BE2C (cell line): ENCODE data around the gene UGT1A5.
"Not testable (repeated sequence)": the region's sequence is repeated elsewhere in the genome, so short reads cannot be mapped to it uniquely, and the experiment has no call there.

ENCODE experiments used
- DNase-seq: peaks from one replicate; pipeline ENCODE4 v3.0.0-alpha.2; 2020
- H3K27me3 ChIP-seq: fragments of 250-450 bp; sonication (Bioruptor Pico); 2 replicates; pipeline ENCODE4 v1.5.1; 2020; ENCODE audit warnings: mild to moderate bottlenecking
- H3K36me3 ChIP-seq: fragments of 250-450 bp; sonication (Bioruptor Pico); 2 replicates; pipeline ENCODE4 v1.5.1; 2020; ENCODE audit warnings: mild to moderate bottlenecking
- H3K4me1 ChIP-seq: fragments of 250-450 bp; sonication (Bioruptor Pico); 2 replicates; pipeline ENCODE4 v1.5.1; 2020
- H3K4me3 ChIP-seq: 2 replicates; pipeline ENCODE4 v1.5.1; 2011; ENCODE audit warnings: low read depth, low read length
- H3K9me3 ChIP-seq: fragments of 250-450 bp; sonication (Bioruptor Pico); 2 replicates; pipeline ENCODE4 v1.5.1; 2020
- CTCF ChIP-seq: IDR thresholded peaks from 2 replicates; pipeline ENCODE4 v1.5.1; 2012; ENCODE audit warnings: mild to moderate bottlenecking, low read depth, low read length

The UGT1A5 gene

GRCh38 chr2:233728723-233729301 is 16.1 kb downstream of the UGT1A5 start, which contains the start of gene UGT1A3:
Gene UGT1A3 (plus strand): TSS chr2:233729042. CDS start chr2:233729127, 85 bp downstream.
- H3K4me3 ChIP-seq = no peak within 1 kb of the TSS
- no peaks in the 10 kb centered on the region for H3K4me1 ChIP-seq
- H3K27me3 ChIP-seq = peaks cover 4% of the 10 kb centered on the region; the same call in 1 of the 2 replicates
- TF ChIP-seq CTCF = no peak
- H3K36me3 ChIP-seq = no peaks in the 10 kb centered on the region
- no peak for DNase-seq
- no peaks in the 10 kb centered on the region for H3K9me3 ChIP-seq

DNA sequence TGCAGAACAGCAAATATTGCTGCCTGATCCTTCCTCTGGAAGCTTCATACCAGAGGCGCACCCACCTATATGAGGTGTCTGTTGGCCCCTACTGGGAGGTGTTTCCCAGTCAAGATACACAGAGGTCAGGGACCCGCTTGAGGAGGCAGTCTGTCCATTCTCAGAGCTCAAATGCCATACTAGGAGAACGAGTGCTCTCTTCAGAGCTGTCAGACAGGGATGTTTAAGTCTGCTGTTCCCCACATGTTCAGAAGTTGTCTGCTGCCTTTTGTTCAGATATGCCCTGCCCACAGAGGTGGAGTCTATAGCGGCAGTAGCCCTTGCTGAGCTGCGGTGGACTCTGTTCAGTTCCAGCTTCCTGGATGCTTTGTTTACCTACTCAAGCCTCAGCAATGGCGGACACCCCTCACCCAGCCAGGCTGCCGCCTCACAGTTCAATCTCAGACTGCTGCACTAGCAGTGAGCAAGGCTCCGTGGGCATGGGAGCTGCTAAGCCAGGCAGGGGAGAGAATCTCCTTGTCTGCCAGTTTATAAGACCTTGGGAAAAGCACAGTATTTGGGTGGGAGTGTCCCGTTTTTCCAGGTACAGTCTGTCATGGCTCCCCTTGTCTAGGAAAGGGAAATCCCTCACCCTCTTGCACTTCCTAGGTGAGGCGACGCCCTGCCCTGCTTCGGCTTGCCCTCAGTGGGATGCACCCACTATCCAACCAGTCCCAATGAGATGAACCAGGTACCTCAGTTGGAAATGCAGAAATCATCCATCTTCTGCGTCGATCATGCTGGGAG is 24.4 kb downstream of the UGT1A5 start:
- DNase-seq, H3K9me3 ChIP-seq, H3K36me3 ChIP-seq, H3K4me3 ChIP-seq, H3K4me1 ChIP-seq: not testable (repeated sequence)
- H3K27me3 ChIP-seq = peaks cover 15% of the 10 kb centered on the region

DNA sequence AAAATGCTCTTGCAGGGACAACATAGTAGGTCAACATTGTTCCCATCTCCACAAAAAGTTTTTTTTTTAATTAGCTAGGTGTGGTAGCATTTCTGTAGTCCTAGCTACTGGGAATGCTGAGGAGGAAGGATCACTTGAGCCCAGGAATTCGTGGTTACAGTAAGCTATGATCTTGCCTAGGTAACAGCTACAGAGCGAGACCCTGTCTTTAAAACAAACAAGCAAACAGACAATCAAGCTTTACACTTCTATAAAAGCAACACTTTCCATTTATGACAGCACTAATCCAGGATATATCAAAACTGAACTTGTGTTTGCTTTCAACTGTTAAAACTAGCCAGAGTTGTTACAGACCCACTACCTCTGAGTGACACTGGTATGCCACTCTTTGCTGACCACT is 28.2 kb downstream of the UGT1A5 start:
- Histone ChIP-seq H3K36me3 (no peaks in the 10 kb centered on the region), H3K4me3 (no peak overlapping the region), H3K4me1 (no peaks in the 10 kb centered on the region), H3K27me3 (peaks cover 15% of the 10 kb centered on the region), H3K9me3 (no peaks in the 10 kb centered on the region)
- no peak for TF ChIP-seq CTCF
- DNase-seq = no peak

DNA sequence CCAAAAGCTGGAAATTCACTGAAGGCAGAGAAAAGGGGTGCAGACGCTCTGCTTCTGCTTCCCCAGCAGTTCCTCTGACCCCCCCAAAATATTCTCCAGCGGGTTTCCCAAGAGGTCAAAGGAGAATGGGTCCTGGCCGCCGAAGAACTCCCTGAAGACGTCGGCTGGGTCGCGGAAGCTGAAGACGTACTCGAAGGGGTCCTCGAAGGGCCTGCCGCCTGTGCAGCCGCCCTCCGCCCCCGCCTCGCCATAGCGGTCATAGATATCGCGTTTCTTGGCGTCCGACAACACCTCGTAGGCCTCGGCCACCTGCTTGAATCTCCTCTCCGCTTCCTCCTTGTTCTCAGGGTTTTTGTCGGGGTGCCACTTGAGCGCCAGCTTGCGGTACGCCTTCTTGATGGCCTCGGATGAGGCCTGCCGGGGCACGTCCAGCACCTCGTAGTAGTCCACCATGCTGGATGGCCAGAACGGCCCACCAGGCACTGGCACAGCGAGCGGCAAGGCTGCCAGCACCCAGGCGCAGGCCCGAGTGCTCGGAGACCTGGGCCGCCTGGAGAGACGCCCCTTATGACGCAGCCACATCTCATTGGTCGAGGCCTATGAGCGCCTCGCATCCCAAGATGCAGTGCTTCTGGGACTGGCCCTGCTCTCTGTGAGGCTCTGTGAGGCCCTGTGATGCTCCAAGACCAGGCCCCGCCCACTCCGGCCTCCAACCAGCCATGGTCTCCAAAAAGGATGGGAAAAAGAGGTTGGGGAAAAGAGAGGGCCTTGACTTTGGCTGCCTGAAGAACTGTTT is 31.0 kb downstream of the UGT1A5 start:
- no peaks in the 10 kb centered on the region for H3K36me3 ChIP-seq
- no peaks in the 10 kb centered on the region for H3K4me1 ChIP-seq
- H3K4me3 ChIP-seq = no peak overlapping the region
- TF ChIP-seq CTCF = no peak
- DNase-seq = no peak
- no peaks in the 10 kb centered on the region for H3K9me3 ChIP-seq
- H3K27me3 ChIP-seq = no peaks in the 10 kb centered on the region

GRCh38 chr2:233745073-233745755 is 32.5 kb downstream of the UGT1A5 start:
- Histone ChIP-seq H3K4me1 (no peaks in the 10 kb centered on the region), H3K9me3 (no peaks in the 10 kb centered on the region), H3K27me3 (no peaks in the 10 kb centered on the region; the same call in 1 of the 2 replicates), H3K36me3 (no peaks in the 10 kb centered on the region), H3K4me3 (no peak overlapping the region)
- DNase-seq = no peak
- no peak for TF ChIP-seq CTCF

GRCh38 chr2:233745838-233746237 is 33.1 kb downstream of the UGT1A5 start:
- H3K27me3 ChIP-seq, H3K4me1 ChIP-seq, H3K9me3 ChIP-seq, H3K36me3 ChIP-seq, DNase-seq, H3K4me3 ChIP-seq: not testable (repeated sequence)
